ENCODE data around the gene OR2T8. TPM values are rescaled to one million over a fixed set of nuclear protein-coding genes. Genes with fewer than 3 reads are reported as not detected.

Gene OR2T8
- total and polyA plus RNA-seq, 2 of the 4 experiments (the other 2 are of a cell fraction) = not detected

DNA sequence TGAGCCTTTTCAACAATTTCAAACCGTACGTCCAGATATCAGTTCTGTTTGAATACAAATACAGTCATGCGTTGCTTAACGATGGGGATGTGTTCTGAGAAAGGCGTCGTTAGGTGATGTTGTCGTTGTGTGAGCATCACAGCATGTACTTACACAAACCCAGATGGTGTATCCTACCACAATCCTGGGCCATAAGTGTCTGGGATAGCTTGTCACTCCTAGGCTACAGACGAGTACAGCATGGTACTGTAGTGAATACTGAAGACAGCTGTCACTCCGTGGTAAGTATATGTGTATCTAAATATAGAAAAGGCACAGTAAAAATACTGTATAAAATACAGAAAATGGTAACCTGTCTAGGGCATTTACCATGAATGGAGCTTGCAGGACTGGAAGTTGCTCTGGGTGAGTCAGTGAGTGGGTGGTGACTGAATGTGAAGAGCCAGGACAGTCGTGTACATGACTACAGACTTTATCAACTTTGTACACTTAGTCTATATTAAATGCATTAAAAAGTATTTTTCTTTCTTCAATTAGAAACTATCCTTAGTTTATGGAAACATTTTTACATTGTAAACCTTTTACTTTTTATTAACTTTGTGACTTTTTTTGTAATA is 35.1 kb upstream of the OR2T8 start:
- CTCF ChIA-PET = no interaction called here

More for the DNA sequence above, 35.1 kb upstream of the OR2T8 start:
- Histone ChIP-seq H4K91ac (ENCODE audit: insufficient read depth, low read depth, low read length) (no peak overlapping the region), H4K20me1 (ENCODE audit: insufficient read depth, low read length) (no peaks in the 10 kb centered on the region), H3K27me3 (ENCODE audit: control insufficient read depth, insufficient read depth, low read length) (no peaks in the 10 kb centered on the region), H3K79me1 (ENCODE audit: low read depth in 1 of 2, low read length in 2 of 2) (no peaks in the 10 kb centered on the region), H3K23ac (ENCODE audit: low read depth, low read length) (no peak overlapping the region), H4K5ac (ENCODE audit: low read depth, low read length) (no peak overlapping the region), H2AK9ac (replicated peaks; ENCODE audit: low read depth, low read length, poor library complexity) (no peak overlapping the region), H3K18ac (ENCODE audit: low read depth, low read length) (no peak overlapping the region), H3K56ac (ENCODE audit: extremely low read depth, insufficient read depth, low read length) (no peak overlapping the region), H2BK20ac (ENCODE audit: low read depth, low read length) (no peak overlapping the region), H3K4me3 (ENCODE audit: insufficient read depth, low read depth, low read length) (no peak overlapping the region), H3K4me1 (ENCODE audit: control insufficient read depth, insufficient read depth, low read length) (no peaks in the 10 kb centered on the region), H3K9me3 (ENCODE audit: control insufficient read depth, insufficient read depth, low read length) (peaks cover 12% of the 10 kb centered on the region), H3K27ac (ENCODE audit: insufficient read depth, low read length) (no peak overlapping the region), H2AFZ (replicated peaks; ENCODE audit: low read length, poor library complexity) (no peak overlapping the region), H3K9me1 (ENCODE audit: insufficient read depth, low read length) (no peaks in the 10 kb centered on the region), H3K36me3 (ENCODE audit: control insufficient read depth, insufficient read depth, low read length) (no peaks in the 10 kb centered on the region), H3K9ac (ENCODE audit: low read depth, low read length) (no peak overlapping the region), H4K8ac (ENCODE audit: low read depth in 2 of 2, low read length in 2 of 2) (no peak overlapping the region), H3K14ac (replicated peaks; ENCODE audit: low read depth, low read length) (no peak overlapping the region), H3K4ac (ENCODE audit: low read depth, low read length) (no peak overlapping the region), H2BK120ac (ENCODE audit: low read depth, low read length) (no peak overlapping the region), H2AK5ac (ENCODE audit: low read depth, low read length) (no peak overlapping the region), H3K4me2 (ENCODE audit: low read depth, low read length) (no peak overlapping the region), H2BK15ac (ENCODE audit: low read depth, low read length) (no peak overlapping the region), H2BK5ac (ENCODE audit: low read depth, low read length, poor library complexity, severe bottlenecking) (no peak overlapping the region)
- BruUV-seq (replicated peaks) = no TSS peak
- in situ Hi-C loops (cut with MboI; ENCODE audit: low sequenced_read_pairs) (no loop called here), intact Hi-C loops (cut with micrococcal nuclease) (no loop called here), dilution Hi-C loops (cut with HindIII; ENCODE audit: low sequenced_read_pairs, unreplicated experiment) (no loop called here)
- POLR2A ChIA-PET (ENCODE audit: unreplicated experiment) = no interaction called here
- DNase-seq (no peak), ATAC-seq (ENCODE audit: low read depth) (no peak)
- TF ChIP-seq MAZ (IDR thresholded peaks at IDR 0.05; ENCODE audit: borderline replicate concordance, low read depth, low read length) (no peak), MAFK (IDR thresholded peaks at IDR 0.05; ENCODE audit: low read depth, low read length) (no peak), CEBPB (IDR thresholded peaks at IDR 0.05; ENCODE audit: low read depth, low read length) (no peak), SMC3 (IDR thresholded peaks at IDR 0.05; ENCODE audit: low read depth, low read length) (no peak), FOS (IDR thresholded peaks at IDR 0.05; ENCODE audit: low read depth, low read length) (no peak), ELK1 (IDR thresholded peaks at IDR 0.05; ENCODE audit: borderline replicate concordance, low read depth, low read length) (no peak), RAD21 (IDR thresholded peaks at IDR 0.05; ENCODE audit: low read length) (no peak), RFX5 (IDR thresholded peaks at IDR 0.05; ENCODE audit: low read depth, low read length) (no peak), CTCF (conservative IDR thresholded peaks at IDR 0.05; ENCODE audit: low read depth, low read length) (no peak), RCOR1 (IDR thresholded peaks at IDR 0.05; ENCODE audit: insufficient replicate concordance, low read length) (no peak), POLR2A (IDR thresholded peaks at IDR 0.05; ENCODE audit: low read depth, low read length) (no peak), NFE2L2 (IDR thresholded peaks at IDR 0.05; ENCODE audit: low read depth, low read length) (no peak), MXI1 (IDR thresholded peaks at IDR 0.05; ENCODE audit: borderline replicate concordance, low read depth, low read length) (no peak), BHLHE40 (IDR thresholded peaks at IDR 0.05; ENCODE audit: low read depth, low read length) (no peak), CHD1 (IDR thresholded peaks at IDR 0.05; ENCODE audit: low read depth, low read length) (no peak)
- TF ChIP-seq, protein P1, sequence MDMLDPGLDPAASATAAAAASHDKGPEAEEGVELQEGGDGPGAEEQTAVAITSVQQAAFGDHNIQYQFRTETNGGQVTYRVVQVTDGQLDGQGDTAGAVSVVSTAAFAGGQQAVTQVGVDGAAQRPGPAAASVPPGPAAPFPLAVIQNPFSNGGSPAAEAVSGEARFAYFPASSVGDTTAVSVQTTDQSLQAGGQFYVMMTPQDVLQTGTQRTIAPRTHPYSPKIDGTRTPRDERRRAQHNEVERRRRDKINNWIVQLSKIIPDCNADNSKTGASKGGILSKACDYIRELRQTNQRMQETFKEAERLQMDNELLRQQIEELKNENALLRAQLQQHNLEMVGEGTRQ (IDR thresholded peaks at IDR 0.05; ENCODE audit: low read depth, low read length) = no peak
- no CpG with 5 or more reads among the region's 10 CpGs for WGBS, 2 experiments (ENCODE audit: extremely low coverage in 2 of 2, insufficient read length in 1 of 2)

Data from IMR-90 (cell line).